HG03060 (cell line): Measurements from ENCODE around the gene CNNM2.
"Not testable (repeated sequence)": the region's sequence is repeated elsewhere in the genome, so short reads cannot be mapped to it uniquely, and the experiment has no call there.

Source experiments
- ATAC-seq: cut with Tn5 transposase; IDR thresholded peaks from one replicate; pipeline ENCODE4 v1.9.1; 2021; ENCODE audit warnings: low read depth, moderate number of reproducible peaks; ENCODE audit not compliant: unreplicated experiment

CNNM2 gene

DNA sequence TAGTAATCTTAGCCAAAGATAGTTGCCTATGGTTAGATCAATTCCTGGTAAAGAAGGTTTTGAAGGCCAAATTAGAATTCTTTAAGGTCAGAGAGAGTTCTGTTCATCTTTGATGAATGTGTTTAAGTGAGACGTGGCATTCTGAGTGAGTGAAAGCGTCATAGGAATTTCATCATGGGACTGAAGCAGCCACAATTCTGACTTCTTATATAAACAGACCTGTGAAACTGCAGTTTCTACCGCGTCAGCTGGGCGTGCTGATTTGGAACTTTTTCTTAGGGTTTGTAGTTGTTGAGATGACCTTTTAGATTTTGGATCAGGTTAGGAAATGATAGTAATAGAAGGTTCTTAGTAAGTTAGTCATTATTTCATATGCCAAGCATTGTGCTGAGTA, 103.8 kb downstream of the CNNM2 start:
- no peak for ATAC-seq

DNA sequence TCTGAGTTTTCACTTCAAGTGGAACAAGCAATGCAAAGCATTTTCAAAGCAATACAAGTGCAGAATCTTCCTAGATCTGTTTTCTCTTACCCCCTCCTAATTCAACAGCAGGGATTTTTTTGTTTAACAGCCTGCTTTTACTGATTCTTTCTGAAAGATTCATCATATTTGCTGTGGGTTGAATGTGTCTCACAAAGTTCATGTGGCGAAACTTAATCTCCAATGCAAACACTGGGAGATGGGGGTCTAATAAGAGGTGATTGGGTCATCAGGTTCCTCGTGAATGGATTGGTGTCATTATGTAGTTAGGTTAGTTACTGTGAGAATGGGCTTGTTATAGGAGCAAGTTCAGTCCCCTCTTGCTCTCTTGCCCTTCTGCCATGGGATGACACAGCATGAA, 107.6 kb downstream of the CNNM2 start:
- ATAC-seq: no peak

DNA sequence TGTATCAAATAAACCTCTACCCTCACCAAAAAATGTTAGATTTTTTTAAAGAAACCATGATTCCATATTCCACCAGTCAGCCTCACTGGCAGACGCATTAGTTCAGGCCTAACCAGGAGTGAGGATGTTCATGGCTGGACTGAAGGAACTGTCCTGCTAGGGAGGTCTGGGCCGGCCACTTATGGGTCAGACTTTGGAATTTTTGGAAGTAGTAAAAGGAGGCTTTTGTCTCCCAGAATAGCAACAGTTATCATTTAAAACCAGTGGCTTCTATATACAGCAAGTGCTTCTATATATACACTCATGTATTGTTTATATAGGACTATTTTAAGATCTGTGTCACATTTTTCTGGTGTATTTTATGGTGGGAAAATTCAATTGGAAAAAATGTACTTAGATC, 120.5 kb downstream of the CNNM2 start:
- no peak for ATAC-seq

DNA sequence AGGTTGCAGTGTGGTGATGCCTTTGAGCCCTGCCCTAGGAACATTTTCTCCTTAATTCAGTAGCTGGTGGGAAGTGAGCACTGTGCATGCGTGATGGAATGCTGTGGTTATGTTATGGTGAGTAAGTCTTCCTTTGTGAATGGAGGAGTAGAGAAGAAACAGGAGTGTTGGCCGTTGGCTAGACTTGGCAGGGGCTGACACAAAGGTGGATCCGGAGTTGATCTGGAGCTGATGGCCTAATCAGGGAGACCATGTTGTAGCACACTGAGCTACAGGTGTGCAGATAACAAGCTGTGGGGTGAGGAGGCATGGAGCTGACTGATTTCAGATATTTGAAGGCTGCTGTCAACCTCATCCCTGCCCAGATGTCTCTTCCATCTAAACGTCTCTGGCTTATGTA, 122.3 kb downstream of the CNNM2 start:
- no peak for ATAC-seq

DNA sequence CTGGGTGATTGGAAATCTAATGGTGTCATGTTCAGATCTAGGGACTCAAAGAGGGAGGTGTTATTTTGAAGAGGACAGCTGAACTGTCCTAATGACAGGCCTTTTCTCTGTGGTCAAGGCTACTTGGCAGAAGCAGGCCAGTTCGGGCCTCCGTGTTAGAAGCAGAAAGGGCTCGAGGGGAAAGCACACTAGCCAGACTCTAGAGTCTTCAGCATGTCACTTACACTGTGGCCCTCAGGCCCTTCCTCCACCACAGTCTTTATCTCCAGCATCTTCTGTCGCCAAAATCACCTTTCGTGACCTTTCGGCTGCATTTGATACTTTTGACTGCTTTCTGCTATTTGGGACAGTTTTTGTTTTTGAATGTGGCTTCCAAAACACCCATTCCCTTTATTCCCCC, 123.3 kb downstream of the CNNM2 start:
- no peak for ATAC-seq

DNA sequence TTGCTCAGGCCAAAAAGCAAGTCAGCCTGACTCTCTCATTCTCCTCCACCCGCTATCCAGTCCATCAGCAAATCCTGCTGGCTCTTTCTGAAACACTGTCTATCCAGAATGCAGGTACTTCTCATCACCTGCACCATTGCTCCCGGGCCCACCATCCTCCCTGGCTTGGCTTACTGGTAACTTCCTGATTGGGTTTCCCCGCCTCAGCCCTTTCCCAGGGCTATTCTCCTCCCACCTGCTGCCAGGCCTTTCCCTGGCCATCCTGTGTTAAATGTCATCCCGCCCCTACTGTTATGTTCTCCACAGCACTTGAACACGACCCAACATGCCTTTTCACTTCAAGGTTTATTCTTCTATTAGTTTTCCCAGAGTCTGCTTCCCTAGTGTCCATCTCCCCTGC, 124.0 kb downstream of the CNNM2 start:
- ATAC-seq: no peak

DNA sequence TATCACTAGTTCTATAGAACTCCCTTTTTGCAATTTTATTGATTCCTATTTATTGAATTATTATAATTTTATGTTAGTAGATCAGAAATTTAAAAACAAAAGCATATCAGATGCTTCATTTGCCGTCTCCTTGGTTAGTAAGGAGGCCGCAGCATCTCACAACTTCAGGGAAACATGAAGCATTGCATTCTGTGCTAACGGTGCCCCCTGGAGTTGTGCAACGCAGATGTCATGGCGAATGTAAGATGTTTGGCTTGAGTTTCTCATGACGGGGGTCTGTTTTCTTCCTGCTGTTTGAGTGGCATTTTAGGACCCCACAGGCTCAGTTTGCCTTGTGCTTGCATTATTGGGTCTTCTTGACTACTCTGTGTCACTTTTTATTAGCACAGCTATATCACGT, 124.8 kb downstream of the CNNM2 start:
- no peak for ATAC-seq

DNA sequence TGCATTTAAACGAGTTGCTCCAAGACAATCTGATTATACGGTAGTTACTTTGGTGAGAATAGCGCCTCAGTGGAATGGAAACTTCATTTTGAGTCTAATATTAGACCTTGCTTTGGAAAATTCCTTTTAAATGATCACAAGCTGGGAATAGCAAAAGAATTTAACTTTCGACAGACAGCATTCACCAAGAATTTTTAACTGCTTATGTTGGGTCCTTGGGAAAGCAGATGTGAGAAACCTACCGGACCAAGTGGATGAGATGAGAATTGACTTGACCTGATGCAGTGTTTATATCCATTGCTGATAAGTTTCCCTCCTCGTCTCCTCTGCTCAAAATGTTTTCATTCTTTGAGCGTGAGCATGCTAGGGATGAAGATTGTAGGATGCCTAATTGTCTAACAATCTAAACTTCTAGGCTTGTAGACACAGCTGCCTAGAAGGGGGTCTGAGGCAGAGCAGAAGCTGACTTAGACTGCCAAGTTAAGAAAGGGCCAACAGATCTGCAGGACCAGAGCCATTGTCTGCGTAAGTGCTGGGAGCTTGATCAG, 126.9 kb downstream of the CNNM2 start:
- no peak for ATAC-seq

DNA sequence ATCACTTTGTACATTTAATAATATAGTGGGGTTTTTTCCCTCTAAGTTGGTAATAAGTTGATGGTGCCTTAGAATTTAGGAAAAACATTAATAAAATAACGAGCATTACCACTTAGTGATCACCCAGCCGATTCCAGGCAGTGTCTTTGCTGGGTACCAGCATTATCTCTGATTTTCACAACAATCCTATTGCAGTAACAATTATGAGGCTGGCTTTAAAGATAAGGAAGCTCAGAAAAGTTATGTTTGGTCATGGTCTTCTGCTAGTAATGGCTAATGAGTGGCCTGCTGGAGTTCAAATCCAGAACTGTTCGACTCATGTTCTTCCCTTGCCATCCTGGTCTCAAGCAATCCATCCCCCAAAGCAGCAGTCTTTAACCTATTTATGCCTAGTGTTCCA, 127.9 kb downstream of the CNNM2 start:
- no peak for ATAC-seq

DNA sequence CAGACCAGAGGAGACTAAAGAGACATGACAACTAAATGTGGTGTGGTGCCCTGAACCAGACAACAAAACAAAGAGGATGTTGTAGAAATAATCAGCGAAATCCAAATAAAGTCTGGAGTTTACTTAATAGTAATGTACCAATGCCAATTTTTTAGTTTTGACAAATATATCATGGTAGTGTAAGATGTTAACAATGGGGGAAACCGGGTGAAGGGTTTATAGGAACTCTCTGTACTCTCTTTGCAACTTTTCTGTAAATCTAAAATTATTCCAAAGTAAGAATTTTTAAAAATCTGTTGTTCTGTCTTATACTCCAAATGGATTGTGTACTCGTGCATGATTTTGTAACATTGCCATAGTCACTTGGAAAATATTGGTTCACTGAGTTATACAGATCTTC, 129.3 kb downstream of the CNNM2 start:
- ATAC-seq: no peak

DNA sequence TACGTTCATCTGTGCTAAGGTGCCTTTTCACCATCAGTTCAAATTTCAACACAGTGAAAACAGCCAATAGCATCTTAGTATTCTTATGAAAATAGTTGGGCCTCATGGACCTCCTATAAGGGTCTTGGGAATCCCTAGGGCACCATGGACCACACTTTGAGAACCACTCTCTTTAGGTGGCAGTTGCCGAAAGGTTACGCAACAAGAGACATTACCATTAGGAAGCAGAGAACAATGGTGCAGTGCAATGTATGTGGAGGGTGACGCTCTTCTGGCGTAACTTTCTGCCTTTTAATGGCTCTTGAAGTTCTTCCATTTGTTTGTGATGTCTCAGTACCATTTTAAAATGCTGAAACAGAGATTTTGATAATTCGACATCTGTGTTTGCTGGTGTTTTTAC, 131.1 kb downstream of the CNNM2 start:
- ATAC-seq: no peak

DNA sequence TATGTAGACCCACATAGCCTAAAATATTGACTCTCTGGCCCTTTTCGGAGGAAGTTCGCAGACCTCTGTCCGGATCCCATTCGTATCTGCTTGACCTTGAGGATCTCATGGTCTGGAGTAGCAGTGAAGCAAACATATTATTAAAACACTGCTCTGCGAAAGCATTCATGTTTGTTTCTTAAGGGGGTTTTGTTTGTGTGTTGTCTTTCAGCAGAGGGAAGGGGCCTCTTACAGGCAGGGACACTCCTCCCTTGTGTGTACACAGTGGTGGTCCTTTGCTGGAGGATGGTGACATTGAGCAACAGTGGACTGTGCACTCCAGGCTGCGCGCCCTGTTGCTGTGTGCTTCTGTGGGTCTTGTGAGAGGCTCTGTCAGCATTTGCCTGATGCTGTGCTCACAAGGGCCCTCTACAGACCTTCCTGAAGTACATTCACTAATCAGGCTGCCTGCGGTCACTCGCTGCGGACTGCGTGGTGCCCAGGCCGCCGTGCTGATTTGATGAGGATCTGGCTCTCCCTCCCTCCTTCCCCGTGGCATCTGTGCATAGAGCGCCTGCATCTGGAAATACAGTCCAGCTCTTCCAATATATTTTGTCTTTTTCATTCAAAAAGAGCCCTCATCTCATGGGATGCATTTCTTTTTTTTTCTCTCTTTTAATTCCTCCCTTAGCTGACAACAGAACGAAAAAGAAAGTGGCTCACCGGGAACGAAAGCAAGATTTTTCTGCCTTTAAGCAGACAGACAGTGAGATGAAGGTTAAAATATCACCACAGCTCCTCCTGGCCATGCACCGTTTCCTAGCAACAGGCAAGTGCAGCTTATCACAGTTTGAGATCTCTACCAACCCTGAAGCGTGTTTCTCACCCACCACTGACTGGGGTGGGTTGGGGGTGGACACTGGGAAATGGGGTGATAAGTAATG, 135.8 kb downstream of the CNNM2 start:
- ATAC-seq: no peak

DNA sequence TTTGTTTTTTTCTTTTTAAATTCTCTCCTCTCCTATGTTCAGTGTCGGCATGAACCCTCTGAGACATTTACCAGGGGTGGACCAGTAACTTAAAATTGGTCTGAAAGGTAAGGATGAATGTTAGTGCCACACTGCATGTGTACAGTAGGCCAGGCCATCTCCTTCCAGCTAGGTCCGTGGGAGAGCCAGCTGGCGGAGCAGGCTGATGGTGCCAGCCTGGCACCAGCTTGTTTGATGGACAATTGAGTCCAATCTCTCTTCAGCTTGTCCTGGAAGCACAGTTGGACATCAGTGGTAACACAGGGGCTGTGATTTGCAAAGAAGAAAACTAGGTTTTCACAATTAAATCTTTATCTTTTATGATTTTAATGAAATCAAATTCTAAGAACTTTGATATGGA, 136.5 kb downstream of the CNNM2 start:
- no peak for ATAC-seq

DNA sequence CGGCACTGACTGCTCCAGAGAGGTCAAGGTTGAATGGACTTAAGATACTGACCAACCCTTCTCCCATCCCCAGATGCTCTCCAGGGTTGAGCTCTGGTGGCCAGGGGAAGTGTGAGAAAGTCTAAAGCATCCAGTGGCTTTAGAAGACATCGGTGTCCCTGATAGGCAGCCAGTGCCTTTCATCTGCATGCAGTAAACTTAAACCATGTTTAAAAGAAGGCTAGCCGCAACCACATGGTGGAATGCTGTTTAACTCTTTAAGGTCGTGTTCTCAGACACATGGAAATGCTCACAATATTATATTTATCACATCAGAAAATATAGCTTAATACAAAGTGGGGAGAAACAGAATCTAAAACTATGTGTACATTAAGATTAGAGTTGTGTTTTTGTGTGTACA, 137.0 kb downstream of the CNNM2 start:
- ATAC-seq: no peak

DNA sequence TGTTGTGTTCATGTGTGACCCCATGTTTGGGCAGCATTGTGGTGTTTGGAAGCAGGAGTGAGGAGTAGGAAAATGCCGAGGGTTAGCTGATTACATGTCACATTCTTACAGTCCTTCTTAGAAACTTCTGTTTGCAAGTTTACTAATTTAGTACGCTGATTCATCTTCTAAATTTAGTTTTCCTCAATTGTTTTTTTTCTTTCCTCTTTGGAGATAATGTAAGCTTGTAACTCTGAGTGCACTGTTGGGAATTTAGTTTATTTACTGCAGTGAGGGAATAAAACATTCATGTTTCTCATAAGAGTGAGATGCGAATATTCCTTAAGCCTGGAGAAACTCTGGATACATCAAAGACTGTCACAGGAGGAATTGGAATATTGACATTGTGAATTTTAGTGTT, 139.9 kb downstream of the CNNM2 start:
- ATAC-seq: no peak

DNA sequence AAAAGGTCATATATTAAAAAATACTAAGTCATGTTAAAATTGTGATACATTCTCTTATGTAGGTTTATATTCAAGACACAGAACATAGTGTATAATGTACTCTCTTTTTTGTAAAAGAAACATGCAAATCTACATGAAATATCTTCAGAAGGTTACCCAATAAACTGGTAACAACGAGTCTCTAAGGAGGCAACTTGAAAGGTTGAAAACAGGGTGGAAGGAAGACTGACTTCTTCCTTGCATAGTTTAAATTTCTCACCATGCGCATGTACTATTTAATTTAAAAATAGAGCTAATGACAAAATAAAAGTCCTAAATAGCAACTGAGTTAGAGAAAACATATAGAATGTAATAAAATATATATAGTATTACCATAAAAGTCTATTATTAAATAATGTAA, 142.5 kb downstream of the CNNM2 start:
- ATAC-seq: no peak

DNA sequence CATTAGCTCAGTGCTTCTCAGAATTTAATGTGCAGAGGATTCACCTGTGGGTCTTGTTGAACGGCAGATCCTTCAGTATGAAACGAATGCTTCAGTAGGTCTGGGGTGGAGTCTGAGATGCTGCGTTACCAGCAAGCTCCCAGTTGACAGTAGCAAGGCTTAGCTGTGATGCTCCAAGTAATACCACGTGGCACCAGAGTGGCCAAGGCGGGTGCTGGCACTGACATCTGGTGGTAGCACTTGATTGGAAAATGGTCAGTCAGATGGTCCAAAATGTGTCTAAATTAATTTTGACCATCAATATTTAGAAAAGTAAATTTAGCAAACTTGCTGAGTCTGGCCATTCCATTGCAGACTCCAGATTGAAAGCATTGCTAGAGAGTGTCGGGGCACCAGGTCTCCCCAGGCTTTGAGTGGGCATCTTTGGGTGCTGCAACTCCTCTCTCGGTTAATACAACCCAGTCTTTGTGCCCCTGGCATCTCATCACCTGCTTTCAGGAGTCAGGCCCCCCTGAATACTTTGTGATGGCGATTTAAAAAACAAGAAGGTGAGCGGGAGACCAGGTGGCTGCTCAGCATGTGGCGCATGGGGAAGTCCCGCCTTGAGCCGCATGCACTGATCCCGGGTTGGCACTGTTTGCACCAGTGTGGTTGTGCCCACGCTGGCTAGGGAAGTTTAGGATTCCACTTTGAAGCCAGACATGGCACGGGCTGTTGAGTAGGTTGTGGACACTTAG, 144.9 kb downstream of the CNNM2 start:
- ATAC-seq: no peak

DNA sequence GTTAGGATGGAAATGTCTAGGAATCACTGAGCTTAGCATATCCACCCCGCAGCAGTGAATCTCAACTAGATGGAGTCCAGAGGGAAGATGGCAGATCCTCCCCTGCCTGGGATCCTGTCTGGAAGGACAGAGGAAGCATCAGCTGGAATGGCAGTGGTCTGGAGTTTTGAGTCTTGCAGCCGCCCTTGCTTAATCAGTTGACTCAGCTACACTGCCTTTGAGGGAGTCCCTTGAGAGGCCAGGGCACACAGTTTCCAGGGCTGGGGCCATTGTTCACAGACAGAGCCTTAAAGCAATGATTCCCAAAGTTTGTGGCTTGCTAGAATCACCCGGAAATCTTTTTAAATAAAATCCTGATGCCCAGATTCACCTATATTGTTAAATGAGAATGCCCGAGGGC, 146.9 kb downstream of the CNNM2 start:
- ATAC-seq: no peak

DNA sequence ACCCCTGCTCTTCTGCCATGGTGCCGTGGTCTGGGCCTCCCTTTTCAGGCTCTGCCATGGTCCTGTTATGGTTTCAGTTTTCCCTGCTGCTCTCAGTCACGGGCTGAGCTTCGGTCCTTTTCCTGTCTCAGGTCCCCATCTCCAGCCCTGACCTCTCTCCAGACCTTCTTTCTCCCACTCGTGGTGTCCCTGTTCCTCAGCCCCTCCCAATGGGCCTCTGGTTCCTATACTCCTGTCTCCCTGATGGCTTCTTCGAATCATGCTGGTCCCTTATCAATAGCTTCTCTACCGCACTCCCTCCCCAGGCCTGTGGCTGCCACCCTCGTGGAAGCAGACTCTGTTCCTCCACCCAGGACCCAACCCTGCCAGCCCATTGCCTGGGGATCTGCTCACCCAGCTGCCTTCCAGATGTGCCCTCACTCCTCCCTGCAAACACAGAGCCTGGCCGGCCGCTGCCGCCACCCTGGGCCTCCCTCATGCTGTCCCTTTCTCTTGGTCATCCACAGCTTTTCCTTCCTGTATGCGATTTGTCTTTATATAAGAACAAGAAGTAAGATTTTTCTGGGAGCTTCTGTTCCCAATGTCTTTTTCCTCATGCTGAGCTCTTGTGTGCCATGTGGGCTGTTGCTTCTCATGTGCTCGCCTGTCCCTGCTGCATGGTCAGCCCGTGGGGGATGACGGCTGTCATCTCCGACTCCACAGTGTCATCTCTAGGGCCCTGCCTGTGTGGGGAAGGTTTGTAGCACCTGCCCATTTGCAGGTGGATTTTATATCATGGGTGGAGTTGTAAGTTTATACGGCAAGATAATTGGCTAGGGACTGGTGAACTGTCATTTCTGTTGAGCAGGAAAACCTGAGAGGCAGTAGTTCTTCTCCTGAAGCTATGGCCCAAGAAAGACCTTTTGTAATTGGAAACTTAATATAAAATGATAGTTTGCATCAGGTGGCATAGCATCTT, 148.3 kb downstream of the CNNM2 start:
- no peak for ATAC-seq

DNA sequence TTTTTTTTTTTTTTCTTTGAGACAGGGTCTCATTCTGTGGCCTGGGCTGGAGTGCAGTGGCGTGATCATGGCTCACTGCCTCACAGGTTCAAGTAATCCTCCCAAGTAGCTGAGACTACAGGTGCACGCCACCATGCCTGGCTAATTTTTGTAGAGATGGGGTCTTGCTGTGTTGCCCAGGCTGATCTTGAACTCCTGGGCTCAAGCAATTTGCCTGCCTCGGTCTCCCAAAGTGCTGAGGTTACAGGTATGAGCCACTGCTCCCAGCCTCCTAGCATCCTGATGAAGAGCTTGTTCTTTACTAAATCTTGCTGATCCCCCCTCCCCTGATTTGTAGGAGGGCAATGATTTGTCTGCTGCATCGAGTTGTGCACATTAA, 149.0 kb downstream of the CNNM2 start:
- not testable (repeated sequence) for ATAC-seq

DNA sequence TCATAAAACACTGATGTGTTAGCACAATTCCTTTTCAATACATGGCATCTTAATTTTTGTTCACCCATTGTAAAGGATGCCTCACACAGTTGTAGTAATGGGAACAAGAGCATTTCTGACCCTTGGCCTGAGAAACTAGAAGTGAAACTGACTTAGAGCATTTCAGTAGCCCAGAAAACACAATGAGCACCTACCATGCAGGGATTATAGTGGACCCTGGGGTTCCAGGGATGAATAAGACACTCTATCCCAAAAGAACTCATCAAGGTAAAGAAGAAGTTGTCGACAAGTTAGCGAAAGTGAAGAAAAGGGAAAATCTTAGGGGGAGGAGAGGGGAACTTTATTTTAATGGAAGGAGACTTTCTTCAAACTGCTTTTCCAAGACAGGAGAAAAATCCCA, 149.4 kb downstream of the CNNM2 start:
- ATAC-seq: no peak
